ENCODE measurements around the gene CTCF. TPM values are rescaled to one million over a fixed set of nuclear protein-coding genes. Genes with fewer than 3 reads are reported as not detected.
A peak's percentile ranks its signal among the peaks of the same experiment; 100 is the strongest.

The CTCF gene
- total RNA-seq, 4 donors from 2014 or later, result 36.2 to 50.1 (median 46.9) TPM

DNA sequence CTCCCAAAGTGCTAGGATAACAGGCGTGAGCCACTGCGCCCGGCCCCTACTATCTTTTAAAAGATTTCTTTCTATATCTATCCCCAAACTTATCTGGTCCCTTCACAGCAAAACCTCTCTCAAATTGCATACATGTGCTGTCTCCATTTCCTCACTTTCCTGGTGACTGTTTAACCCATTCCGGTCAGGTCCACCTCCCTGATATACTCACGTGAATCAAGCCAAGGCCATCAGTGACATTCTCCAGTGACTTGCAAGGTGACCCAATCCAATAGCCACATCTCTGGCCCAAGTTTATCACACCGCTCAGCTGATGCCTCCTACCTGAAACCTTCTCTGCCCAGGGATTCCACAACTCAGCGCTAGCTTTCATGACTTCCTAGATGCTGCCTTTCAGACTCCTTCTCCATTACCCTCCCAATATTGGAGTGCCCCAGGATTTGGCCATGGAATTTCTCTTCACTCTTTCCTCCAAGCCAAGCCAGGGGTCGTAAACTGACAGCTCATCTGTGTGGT, 1.4 kb upstream of the CTCF start:
- H3K27me3 ChIP-seq, result no peaks in the 10 kb centered on the region
- H3K4me1 ChIP-seq, result peaks cover 42% of the 10 kb centered on the region
- H3K27ac ChIP-seq, result no peak overlapping the region
- peak in 1 of 2 donors; percentile 48 for DNase-seq (ENCODE audit: low spot score in 2 of 2)
- TF ChIP-seq POLR2A (IDR thresholded peaks at IDR 0.05) (no peak), EP300 (IDR thresholded peaks at IDR 0.05) (no peak), POLR2AphosphoS5 (IDR thresholded peaks at IDR 0.05) (no peak)
- TF ChIP-seq, protein P1, sequence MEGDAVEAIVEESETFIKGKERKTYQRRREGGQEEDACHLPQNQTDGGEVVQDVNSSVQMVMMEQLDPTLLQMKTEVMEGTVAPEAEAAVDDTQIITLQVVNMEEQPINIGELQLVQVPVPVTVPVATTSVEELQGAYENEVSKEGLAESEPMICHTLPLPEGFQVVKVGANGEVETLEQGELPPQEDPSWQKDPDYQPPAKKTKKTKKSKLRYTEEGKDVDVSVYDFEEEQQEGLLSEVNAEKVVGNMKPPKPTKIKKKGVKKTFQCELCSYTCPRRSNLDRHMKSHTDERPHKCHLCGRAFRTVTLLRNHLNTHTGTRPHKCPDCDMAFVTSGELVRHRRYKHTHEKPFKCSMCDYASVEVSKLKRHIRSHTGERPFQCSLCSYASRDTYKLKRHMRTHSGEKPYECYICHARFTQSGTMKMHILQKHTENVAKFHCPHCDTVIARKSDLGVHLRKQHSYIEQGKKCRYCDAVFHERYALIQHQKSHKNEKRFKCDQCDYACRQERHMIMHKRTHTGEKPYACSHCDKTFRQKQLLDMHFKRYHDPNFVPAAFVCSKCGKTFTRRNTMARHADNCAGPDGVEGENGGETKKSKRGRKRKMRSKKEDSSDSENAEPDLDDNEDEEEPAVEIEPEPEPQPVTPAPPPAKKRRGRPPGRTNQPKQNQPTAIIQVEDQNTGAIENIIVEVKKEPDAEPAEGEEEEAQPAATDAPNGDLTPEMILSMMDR (IDR thresholded peaks at IDR 0.05), result no peak
- no peak overlapping the region for H3K4me3 ChIP-seq
- H3K36me3 ChIP-seq, result no peaks in the 10 kb centered on the region
- no peaks in the 10 kb centered on the region for H3K9me3 ChIP-seq
- WGBS, result 85% methylated on average over 8 of the region's 8 CpGs

DNA sequence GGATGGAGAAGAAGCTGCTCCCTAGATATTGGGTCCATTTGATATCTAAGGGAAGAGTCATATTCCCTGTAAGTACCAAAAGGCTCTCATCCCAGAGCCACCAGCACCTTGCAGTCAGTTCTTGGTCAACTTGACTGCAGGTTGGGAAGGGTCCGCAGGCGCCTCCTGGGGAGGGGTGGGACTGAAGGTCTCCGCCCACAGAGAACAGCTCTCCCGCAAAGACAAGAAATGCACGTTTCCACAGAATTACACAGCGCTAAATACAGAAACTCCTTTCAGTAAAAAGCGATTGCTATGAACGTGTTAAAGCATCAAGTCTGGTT, 864 bp upstream of the CTCF start:
- 0% methylated on average over 8 of the region's 8 CpGs for WGBS

DNA sequence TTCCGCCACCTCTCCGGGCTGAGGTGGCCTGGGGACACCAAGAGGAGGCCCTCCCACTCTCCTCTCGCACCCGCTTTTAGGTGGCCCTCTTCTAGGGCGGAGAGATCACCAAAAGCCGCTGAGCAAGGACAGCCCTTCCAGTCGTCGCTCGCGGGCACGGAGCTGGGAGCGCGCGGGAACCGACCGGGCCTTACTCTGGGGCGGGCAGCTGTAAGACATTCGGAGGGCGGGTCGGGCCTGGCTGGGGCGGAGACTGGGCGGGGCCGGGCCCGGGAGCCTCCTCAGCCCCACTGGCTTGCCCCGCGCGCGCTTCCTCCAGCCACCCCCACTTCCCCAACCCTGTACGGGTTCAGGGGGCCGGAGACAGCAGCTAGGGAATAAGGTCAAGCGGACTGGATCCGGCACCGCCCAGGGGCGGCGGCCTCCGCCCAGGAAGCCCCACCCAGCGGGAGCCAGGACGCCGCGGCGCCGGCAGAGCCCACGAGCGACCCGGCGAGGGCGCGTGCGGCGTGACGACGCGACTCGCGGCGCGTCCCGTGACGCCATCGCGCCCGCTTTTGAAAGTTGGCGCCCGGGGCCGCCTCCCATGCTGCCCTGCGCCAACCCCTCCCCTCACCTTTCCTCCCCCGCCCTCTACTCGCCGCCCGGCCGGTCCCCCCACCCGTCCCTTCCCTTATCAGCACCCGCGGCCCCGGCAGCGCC, 351 bp upstream of the CTCF start:
- Histone ChIP-seq H3K27me3 (no peaks in the 10 kb centered on the region), H3K27ac (peak overlapping the region; percentile 100), H3K36me3 (no peaks in the 10 kb centered on the region), H3K9me3 (no peaks in the 10 kb centered on the region), H3K4me1 (peaks cover 37% of the 10 kb centered on the region), H3K4me3 (peak overlapping the region; percentile 99)
- peak; percentile 98 for DNase-seq (ENCODE audit: low spot score in 2 of 2)
- TF ChIP-seq, protein P1 (IDR thresholded peaks at IDR 0.05), result no peak
- peak in 2 of 3 donors; percentile 11 to 47 for TF ChIP-seq POLR2AphosphoS5 (IDR thresholded peaks at IDR 0.05)
- TF ChIP-seq POLR2A (IDR thresholded peaks at IDR 0.05), result peak in 1 of 2 donors; percentile 33
- no peak for TF ChIP-seq EP300 (IDR thresholded peaks at IDR 0.05)
- 0% methylated on average over 5 of the region's 76 CpGs for WGBS

More for the DNA sequence above, 864 bp upstream of the CTCF start:
- H3K9me3 ChIP-seq, result no peaks in the 10 kb centered on the region
- H3K27ac ChIP-seq, result peak overlapping the region; percentile 100
- no peaks in the 10 kb centered on the region for H3K27me3 ChIP-seq
- H3K36me3 ChIP-seq, result no peaks in the 10 kb centered on the region
- peak overlapping the region; percentile 99 for H3K4me3 ChIP-seq
- DNase-seq (ENCODE audit: low spot score in 2 of 2), result no peak
- peaks cover 40% of the 10 kb centered on the region for H3K4me1 ChIP-seq
- no peak for TF ChIP-seq POLR2AphosphoS5 (IDR thresholded peaks at IDR 0.05)
- TF ChIP-seq, protein P1 (IDR thresholded peaks at IDR 0.05), result no peak
- TF ChIP-seq POLR2A (IDR thresholded peaks at IDR 0.05), result no peak
- no peak for TF ChIP-seq EP300 (IDR thresholded peaks at IDR 0.05)

DNA sequence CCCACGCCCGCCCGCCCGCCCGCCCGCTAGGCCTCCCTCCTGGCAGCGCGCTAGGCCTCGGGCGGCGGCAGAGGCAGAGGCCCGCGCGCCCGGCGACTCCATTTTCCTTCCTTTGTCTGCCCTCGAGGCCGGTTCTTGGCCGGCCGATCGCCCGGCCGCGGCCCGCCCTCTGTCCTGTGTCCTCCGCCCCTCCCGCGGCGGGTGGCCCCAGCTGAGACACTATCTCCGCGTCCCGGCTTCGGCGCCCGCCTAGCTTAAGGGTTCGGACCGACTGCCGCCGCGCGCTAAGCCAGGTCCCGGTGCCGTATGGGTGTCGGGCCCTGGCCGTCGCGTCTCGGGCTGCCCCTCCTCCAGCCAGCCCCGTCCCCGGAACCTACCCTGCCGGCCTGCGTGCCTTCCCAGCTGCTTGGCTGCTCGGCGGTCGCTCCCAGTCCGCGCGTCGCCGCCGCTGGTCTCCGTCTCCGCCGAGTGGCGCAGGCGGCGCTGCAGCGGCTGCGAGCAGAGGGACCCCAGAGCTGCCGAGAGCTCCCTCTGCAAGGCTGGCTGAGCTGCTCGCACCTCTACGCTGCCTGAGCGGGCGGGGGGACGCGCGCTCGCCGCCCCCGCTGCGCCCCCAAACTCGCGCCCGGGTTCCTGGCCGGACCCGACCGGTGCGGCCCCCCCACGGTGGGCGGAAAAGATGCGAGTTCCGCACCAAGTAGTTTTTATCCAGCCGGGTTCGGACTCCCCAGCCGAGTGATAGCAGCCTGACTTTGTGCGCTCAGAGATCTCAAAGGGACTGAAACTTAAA, 787 bp downstream of the CTCF start:
- H3K4me3 ChIP-seq, result peak overlapping the region; percentile 99
- WGBS, result 1% methylated on average over 31 of the region's 96 CpGs
- peaks cover 36% of the 10 kb centered on the region for H3K4me1 ChIP-seq
- peak in 1 of 2 donors; percentile 83 for DNase-seq (ENCODE audit: low spot score in 2 of 2)
- H3K27ac ChIP-seq, result peak overlapping the region; percentile 100
- no peaks in the 10 kb centered on the region for H3K36me3 ChIP-seq
- no peaks in the 10 kb centered on the region for H3K27me3 ChIP-seq
- H3K9me3 ChIP-seq, result no peaks in the 10 kb centered on the region
- TF ChIP-seq POLR2AphosphoS5 (IDR thresholded peaks at IDR 0.05) (peak in 1 of 3 donors; percentile 28), POLR2A (IDR thresholded peaks at IDR 0.05) (no peak), EP300 (IDR thresholded peaks at IDR 0.05) (no peak)
- TF ChIP-seq, protein P1 (IDR thresholded peaks at IDR 0.05), result no peak

Measured in suprapubic skin (tissue), 4 donors.